AG09309 (cell line): ENCODE measurements around the gene EFNA3.

Source experiments
- DNase-seq: peaks from one replicate; pipeline ENCODE4 v3.0.0-alpha.2; 2010; ENCODE audit warnings: low read depth
- H3K4me3 ChIP-seq: 2 replicates; pipeline ENCODE4 v1.5.1; 2011; ENCODE audit warnings: mild to moderate bottlenecking, low read depth, low read length, moderate library complexity; ENCODE audit not compliant: control insufficient read depth
- TF ChIP-seq, protein P1 (sequence below): IDR thresholded peaks from 2 replicates; pipeline ENCODE4 v1.5.1; 2011; ENCODE audit warnings: mild to moderate bottlenecking, low read depth, low read length, inconsistent platforms; ENCODE audit not compliant: insufficient read depth, control insufficient read depth; ENCODE audit errors: missing control alignments

The EFNA3 gene

DNA sequence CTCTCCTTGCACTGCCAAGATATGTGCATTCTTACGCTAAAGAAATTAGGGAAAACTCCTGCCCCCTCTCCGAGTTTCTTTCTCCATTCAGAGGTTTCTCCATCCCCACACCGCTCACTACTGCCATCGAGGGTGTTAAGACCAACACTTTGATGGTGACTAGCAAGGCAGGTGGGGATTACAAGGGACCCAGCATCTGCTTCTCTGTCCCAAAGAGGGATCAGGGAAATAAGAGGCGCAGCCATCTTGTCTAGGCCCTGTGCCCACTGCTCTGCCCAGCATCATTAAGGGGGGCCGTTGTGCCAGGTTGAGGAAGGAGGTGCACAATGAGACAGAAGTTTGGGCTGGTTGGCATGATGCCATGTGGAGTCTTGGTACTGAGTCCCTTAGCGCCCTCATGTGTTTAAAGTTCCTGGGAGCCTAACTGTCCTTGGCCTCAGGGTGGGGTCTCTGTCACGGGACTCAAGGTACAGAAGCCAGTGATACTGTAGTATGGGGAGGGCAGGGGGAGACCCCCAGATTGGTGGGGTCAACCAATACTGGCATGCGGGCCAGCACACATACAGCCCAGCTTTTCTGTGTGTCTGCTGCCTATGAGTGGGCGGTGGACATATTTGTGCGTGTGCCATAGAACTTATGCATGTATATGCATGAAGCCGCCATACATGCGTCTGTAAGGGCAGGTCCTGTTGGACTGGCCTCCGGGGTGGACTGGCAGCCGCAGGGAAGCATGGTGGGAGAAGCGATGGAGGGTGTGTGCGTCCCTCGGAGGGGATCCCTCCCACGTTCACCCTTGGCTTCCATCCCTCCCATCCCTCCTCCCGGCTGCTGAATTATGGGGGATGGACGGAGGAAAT, 5.5 kb downstream of the EFNA3 start:
- TF ChIP-seq, protein P1, sequence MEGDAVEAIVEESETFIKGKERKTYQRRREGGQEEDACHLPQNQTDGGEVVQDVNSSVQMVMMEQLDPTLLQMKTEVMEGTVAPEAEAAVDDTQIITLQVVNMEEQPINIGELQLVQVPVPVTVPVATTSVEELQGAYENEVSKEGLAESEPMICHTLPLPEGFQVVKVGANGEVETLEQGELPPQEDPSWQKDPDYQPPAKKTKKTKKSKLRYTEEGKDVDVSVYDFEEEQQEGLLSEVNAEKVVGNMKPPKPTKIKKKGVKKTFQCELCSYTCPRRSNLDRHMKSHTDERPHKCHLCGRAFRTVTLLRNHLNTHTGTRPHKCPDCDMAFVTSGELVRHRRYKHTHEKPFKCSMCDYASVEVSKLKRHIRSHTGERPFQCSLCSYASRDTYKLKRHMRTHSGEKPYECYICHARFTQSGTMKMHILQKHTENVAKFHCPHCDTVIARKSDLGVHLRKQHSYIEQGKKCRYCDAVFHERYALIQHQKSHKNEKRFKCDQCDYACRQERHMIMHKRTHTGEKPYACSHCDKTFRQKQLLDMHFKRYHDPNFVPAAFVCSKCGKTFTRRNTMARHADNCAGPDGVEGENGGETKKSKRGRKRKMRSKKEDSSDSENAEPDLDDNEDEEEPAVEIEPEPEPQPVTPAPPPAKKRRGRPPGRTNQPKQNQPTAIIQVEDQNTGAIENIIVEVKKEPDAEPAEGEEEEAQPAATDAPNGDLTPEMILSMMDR = peak; percentile 33
- no peak for DNase-seq
- peak overlapping the region; percentile 90 for H3K4me3 ChIP-seq

DNA sequence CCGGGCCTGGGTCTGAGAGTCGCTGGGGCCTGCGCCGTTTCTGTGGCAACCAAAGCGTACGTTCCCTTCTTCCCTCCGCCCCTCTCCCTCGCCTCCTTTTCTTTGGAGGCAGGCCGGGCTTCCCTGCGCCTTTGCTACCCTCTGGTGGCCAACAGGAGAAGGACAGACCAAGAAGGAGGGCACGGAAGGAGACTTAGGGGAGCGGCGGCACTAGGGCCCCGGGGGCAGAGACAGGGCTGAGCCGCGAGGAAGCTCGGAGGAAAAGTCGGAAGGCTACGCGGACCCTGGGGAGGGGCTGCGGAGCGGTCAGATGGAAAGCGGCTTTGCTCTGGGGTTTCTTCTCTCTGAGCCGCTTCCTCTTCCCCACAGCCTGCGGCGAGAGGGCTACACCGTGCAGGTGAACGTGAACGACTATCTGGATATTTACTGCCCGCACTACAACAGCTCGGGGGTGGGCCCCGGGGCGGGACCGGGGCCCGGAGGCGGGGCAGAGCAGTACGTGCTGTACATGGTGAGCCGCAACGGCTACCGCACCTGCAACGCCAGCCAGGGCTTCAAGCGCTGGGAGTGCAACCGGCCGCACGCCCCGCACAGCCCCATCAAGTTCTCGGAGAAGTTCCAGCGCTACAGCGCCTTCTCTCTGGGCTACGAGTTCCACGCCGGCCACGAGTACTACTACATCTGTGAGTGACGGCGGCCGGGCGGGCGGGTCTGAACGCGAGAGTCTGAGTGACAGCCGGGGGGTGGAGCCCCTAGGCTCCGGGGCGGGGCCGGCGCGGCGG, 6.3 kb downstream of the EFNA3 start:
- peak; percentile 59 for DNase-seq
- H3K4me3 ChIP-seq = peak overlapping the region; percentile 90
- TF ChIP-seq, protein P1 = peak; percentile 94

DNA sequence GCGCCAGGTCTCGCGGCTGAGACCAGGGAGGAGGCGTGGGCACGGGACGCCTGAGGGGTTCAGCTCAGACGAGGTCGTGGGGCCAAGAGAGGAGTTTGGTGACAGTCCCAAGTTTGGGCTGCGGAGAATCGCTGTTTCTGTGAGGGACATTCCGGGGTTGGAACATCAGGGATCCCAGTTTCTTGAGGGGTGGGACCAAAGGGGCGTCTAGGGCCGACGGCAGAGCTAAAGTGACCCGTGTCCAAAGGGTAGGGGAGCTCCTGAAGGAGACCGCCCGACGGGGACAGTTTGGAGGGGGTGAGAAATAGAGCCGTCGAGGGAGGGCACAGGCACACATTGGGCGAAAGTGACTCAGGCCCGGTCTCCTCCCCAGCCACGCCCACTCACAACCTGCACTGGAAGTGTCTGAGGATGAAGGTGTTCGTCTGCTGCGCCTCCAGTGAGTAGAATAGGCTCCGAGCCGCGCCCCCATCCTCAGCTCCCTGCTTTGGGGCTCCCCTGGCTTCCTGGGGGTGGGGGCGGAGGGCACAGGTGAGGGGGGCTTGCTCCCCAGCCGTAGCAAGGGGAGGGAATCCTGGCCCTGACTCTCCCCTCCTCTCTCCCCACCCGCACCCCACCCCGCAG, 7.0 kb downstream of the EFNA3 start:
- TF ChIP-seq, protein P1 = no peak
- no peak for DNase-seq
- H3K4me3 ChIP-seq = peak overlapping the region; percentile 90

DNA sequence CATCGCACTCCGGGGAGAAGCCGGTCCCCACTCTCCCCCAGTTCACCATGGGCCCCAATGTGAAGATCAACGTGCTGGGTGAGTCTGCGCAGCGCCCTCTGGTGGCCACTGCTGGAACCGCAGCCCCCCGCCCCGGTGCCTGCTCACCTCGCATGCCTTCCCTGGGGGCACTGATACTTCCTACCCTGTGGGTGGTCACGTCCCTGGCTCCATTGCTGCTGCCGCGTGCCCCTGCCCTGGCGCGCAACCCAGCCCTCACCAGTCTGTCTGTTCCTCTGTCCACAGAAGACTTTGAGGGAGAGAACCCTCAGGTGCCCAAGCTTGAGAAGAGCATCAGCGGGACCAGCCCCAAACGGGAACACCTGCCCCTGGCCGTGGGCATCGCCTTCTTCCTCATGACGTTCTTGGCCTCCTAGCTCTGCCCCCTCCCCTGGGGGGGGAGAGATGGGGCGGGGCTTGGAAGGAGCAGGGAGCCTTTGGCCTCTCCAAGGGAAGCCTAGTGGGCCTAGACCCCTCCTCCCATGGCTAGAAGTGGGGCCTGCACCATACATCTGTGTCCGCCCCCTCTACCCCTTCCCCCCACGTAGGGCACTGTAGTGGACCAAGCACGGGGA, 7.6 kb downstream of the EFNA3 start:
- H3K4me3 ChIP-seq = no peak overlapping the region
- DNase-seq = no peak
- TF ChIP-seq, protein P1 = peak; percentile 92

DNA sequence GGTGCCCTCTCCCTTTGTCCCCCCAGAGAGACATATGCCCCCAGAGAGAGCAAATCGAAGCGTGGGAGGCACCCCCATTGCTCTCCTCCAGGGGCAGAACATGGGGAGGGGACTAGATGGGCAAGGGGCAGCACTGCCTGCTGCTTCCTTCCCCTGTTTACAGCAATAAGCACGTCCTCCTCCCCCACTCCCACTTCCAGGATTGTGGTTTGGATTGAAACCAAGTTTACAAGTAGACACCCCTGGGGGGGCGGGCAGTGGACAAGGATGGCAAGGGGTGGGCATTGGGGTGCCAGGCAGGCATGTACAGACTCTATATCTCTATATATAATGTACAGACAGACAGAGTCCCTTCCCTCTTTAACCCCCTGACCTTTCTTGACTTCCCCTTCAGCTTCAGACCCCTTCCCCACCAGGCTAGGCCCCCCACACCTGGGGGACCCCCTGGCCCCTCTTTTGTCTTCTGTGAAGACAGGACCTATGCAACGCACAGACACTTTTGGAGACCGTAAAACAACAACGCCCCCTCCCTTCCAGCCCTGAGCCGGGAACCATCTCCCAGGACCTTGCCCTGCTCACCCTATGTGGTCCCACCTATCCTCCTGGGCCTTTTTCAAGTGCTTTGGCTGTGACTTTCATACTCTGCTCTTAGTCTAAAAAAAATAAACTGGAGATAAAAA, 8.4 kb downstream of the EFNA3 start:
- no peak overlapping the region for H3K4me3 ChIP-seq
- TF ChIP-seq, protein P1 = peak; percentile 23

More for the DNA sequence above, 8.4 kb downstream of the EFNA3 start:
- DNase-seq = no peak
